SK-N-MC (cell line): ENCODE data around the gene CNNM3.

Source experiments
- EZH2 ChIP-seq: fragments of 200-600 bp; sonication (generic); IDR thresholded peaks from one replicate; pipeline ENCODE4 v1.6.1; 2017; ENCODE audit warnings: antibody characterized with exemption
- POLR2AphosphoS5 ChIP-seq: IDR thresholded peaks from 2 replicates; pipeline ENCODE4 v1.6.1; 2012; ENCODE audit warnings: mild to moderate bottlenecking, low read depth, low read length, borderline replicate concordance

GRCh38 chr2:96822786-96823185, 6.7 kb downstream of the CNNM3 start:
- TF ChIP-seq POLR2AphosphoS5 (no peak), EZH2 (no peak)
